GM21528 (cell line): ENCODE results near the gene BTNL9.
"Not testable (repeated sequence)": the region's sequence is repeated elsewhere in the genome, so short reads cannot be mapped to it uniquely, and the experiment has no call there.

Source experiments
- ATAC-seq: cut with Tn5 transposase; IDR thresholded peaks from one replicate; pipeline ENCODE4 v1.9.1; 2021; ENCODE audit warnings: mild to moderate bottlenecking, moderate library complexity; ENCODE audit not compliant: unreplicated experiment, low FRiP score

The BTNL9 gene

GRCh38 chr5:181097383-181097753 lies 57.3 kb downstream of the BTNL9 start:
- not testable (repeated sequence) for ATAC-seq

GRCh38 chr5:181097759-181098491 lies 57.9 kb downstream of the BTNL9 start:
- ATAC-seq = not testable (repeated sequence)

DNA sequence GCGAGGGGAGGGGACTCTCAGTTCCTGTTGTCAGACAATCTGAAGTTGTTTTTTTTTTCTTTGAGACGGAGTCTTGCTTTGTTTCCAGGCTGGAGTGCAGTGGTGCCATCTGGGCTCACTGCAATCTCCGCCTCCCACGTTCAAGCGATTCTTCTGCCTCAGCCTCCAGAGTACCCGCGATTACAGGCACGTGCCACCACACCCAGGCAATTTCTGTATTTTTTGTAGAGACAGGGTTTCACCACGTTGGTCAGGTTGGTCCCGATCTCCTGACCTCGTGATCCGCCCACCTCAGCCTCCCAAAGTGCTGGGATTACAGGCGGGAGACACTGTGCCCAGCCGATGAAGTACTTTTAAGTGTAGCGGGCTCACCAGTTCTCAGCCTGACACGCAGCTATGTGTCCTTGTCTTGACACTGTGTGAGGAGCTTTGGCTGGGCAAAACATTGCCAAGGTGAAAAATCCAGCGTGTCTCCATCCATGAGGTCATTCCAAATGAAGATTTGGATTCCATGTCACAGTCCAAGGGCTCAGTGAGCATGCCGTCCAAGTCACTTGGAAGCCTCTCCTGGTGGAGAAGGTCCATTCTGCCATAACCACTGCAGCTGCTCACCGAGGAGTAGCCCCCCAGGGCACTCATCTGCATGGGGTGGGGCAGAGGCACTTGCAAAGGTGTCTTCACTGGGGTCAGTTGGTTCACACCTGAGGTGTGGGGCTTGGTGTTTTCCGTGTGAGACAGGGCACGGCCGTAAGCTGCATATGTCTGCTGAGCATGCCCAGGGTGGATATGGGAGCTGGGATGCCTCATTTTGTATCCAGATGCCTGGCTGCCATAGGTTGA lies 58.9 kb downstream of the BTNL9 start:
- no peak for ATAC-seq

DNA sequence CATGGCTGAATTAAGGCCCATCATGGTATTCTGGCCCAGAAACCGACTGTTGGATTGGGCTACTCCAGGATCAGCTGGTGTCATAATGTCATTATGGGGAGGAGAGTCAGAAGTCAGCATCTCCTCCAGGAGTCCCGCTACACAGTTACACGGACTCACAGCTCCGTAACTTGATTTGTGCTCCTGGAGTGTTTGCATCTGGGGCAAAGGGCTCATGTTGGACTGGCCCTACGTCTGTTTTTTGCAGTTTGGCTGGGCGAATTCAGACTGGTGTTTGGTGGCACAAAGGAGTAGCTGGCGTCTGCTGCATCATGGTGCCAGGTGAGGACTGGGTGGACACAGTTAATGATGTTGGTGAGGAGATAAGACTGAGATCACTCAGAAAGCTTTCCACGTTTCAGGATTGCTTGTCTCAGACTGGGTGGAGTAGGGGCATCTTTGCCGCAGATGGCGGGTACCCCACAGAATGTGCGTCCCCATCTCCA lies 59.6 kb downstream of the BTNL9 start:
- ATAC-seq = no peak

GRCh38 chr5:181100121-181100875 lies 60.2 kb downstream of the BTNL9 start:
- no peak for ATAC-seq

GRCh38 chr5:181101030-181101641 lies 61.1 kb downstream of the BTNL9 start:
- not testable (repeated sequence) for ATAC-seq

- not testable (repeated sequence) for ATAC-seq
Measured at GRCh38 chr5:181101930-181102674, 62.0 kb downstream of the BTNL9 start.

DNA sequence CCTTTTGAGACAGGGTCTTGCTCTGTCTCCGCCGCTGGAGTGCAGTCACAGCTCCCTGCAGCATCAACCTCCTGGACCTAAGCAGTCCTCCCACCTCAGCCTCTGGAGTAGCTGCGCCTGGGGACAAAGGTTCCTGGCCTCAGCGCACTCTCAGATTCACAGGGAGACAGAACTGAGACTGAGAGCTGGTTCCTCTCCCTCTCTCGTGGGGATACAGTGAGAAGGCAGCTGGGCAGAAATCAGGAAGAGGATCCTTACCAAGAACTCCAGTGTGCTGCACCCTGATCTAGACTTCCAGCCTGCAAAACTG lies 64.1 kb downstream of the BTNL9 start:
- ATAC-seq = not testable (repeated sequence)

GRCh38 chr5:181104606-181105390 lies 64.7 kb downstream of the BTNL9 start:
- not testable (repeated sequence) for ATAC-seq

- ATAC-seq = no peak
Measured at GRCh38 chr5:181105391-181106025, 65.4 kb downstream of the BTNL9 start.

GRCh38 chr5:181107699-181108098 lies 67.6 kb downstream of the BTNL9 start:
- ATAC-seq = no peak

GRCh38 chr5:181108578-181109165 lies 68.6 kb downstream of the BTNL9 start:
- ATAC-seq = no peak

DNA sequence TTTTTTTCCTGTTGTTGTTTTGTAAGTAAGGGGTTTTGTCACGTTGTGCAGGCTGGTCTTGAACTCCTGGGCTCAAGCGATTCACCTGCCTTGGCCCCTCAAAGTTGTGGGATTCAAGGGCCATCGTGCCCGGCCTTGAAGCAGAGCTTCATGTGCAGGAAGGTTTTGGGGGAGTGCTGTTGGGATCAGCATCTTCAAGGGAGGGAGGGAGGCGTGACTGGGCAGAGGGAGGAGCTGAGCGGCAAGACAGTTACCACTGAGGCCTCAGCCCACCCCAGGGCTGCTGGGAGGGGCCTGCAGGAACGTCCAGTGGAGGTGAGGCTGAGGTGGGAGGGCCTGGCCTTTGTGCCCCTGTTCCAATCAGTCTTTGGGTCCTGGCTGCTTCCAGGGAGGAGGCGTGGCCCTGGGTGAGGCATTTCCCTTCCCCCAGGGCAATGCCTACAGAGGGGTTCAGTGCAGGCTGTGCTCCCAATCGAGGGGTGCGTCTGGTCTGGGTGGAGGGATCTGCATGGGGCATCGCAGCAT lies 69.5 kb downstream of the BTNL9 start:
- ATAC-seq = no peak

- ATAC-seq = no peak
Measured at GRCh38 chr5:181111010-181111409, 70.9 kb downstream of the BTNL9 start.
